K562 (cell line): ENCODE data around the gene CNTN4.

Source experiments
- GABPB1 ChIP-seq: sonication (generic); formaldehyde crosslinking; IDR thresholded peaks from 2 replicates; pipeline ENCODE4 v1.8.0; 2022; ENCODE audit warnings: mild to moderate bottlenecking, missing genetic modification reagents
- NCOR1 ChIP-seq: fragments of 450-650 bp; IDR thresholded peaks from 2 replicates; pipeline ENCODE4 v1.6.1; 2016; ENCODE audit warnings: mild to moderate bottlenecking, moderate library complexity
- SIX5 ChIP-seq, 2 experiments: IDR thresholded peaks; 2 replicates each; pipeline ENCODE4 v1.6.1; 2011; ENCODE audit warnings: low read length in 2 of 2, borderline replicate concordance in 1 of 2, low read depth in 1 of 2, mild to moderate bottlenecking in 1 of 2, moderate library complexity in 1 of 2; ENCODE audit not compliant: insufficient read depth in 1 of 2
- SRF ChIP-seq, 2 experiments: fragments of 250-450, 450-650 bp in 1 of 2; sonication (Bioruptor Pico) in 1 of 2; sonication (generic) in 1 of 2; formaldehyde crosslinking; IDR thresholded peaks; 2 replicates each; pipeline versions ENCODE4 v1.5.0 to v1.5.1; 2020 to 2022; ENCODE audit warnings: mild to moderate bottlenecking in 1 of 2, missing genetic modification reagents in 1 of 2
- ZNF24 ChIP-seq: fragments of 450-650 bp; IDR thresholded peaks from 2 replicates; pipeline ENCODE4 v1.6.1; 2016
- ZNF354B ChIP-seq: fragments of 250-450 bp; sonication (Bioruptor Pico); IDR thresholded peaks from 2 replicates; pipeline ENCODE4 v1.4.0; 2020
- TF ChIP-seq, protein P1 (sequence below): fragments of 450-650 bp; IDR thresholded peaks from 2 replicates; pipeline ENCODE4 v1.6.1; 2018; ENCODE audit warnings: mild to moderate bottlenecking, low read depth; ENCODE audit not compliant: partially characterized antibody
- TF ChIP-seq, protein P2 (sequence below), 3 experiments: IDR thresholded peaks in 2 of 3; conservative IDR thresholded peaks in 1 of 3; 2 replicates each; pipeline ENCODE4 v1.5.1; 2011 to 2012; ENCODE audit warnings: low read length in 3 of 3, mild to moderate bottlenecking in 3 of 3, control low read depth in 2 of 3, improper control_type of control experiment in 1 of 3, inconsistent platforms in 1 of 3, low read depth in 1 of 3, mixed read lengths in 1 of 3, moderate library complexity in 1 of 3; ENCODE audit not compliant: insufficient read depth in 2 of 3
- TF ChIP-seq, protein P3 (sequence below): fragments of 450-650 bp; IDR thresholded peaks from 2 replicates; pipeline ENCODE4 v1.7.0; 2016; ENCODE audit warnings: borderline replicate concordance

DNA sequence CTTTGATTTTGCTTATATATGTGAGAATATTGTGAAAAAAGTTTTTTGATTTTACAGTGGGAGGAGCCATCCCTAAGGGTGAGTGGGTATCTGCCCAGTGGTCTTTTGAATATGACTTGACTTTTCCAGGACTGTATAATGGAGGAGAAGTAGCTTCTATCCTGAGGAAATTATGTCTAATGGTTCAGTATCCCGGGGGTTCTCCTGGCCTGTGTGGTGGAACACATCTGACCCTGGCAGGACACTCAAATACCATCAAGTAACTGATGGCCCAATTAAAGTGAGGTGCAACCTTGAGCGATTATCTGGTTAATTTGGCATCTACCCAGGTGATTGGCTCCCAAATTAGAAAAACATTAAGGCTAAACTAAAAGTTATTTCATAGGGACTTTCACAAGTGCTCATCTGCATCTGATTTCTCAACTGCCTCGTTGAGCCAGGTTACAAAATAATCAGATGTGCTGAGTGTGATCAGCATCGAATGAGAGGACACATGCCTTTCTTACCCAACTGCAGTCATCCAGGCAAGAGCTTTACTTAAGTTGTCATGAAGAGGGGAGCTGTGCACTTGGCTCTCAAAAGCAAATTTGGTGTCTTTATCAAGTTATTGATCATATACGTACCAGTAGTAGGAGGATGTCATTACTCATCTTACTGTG lies 810.2 kb downstream of the CNTN4 start:
- no peak for TF ChIP-seq SRF (CRISPR knock-in tag; IDR thresholded peaks at IDR 0.05)
- TF ChIP-seq, protein P1, sequence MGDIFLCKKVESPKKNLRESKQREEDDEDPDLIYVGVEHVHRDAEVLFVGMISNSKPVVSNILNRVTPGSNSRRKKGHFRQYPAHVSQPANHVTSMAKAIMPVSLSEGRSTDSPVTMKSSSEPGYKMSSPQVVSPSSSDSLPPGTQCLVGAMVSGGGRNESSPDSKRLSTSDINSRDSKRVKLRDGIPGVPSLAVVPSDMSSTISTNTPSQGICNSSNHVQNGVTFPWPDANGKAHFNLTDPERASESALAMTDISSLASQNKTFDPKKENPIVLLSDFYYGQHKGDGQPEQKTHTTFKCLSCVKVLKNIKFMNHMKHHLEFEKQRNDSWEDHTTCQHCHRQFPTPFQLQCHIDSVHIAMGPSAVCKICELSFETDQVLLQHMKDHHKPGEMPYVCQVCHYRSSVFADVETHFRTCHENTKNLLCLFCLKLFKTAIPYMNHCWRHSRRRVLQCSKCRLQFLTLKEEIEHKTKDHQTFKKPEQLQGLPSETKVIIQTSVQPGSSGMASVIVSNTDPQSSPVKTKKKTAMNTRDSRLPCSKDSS: no peak
- TF ChIP-seq, protein P2, sequence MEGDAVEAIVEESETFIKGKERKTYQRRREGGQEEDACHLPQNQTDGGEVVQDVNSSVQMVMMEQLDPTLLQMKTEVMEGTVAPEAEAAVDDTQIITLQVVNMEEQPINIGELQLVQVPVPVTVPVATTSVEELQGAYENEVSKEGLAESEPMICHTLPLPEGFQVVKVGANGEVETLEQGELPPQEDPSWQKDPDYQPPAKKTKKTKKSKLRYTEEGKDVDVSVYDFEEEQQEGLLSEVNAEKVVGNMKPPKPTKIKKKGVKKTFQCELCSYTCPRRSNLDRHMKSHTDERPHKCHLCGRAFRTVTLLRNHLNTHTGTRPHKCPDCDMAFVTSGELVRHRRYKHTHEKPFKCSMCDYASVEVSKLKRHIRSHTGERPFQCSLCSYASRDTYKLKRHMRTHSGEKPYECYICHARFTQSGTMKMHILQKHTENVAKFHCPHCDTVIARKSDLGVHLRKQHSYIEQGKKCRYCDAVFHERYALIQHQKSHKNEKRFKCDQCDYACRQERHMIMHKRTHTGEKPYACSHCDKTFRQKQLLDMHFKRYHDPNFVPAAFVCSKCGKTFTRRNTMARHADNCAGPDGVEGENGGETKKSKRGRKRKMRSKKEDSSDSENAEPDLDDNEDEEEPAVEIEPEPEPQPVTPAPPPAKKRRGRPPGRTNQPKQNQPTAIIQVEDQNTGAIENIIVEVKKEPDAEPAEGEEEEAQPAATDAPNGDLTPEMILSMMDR (IDR thresholded peaks at IDR 0.05 in 2 of 3, conservative IDR thresholded peaks at IDR 0.05 in 1 of 3; ENCODE audit: insufficient read depth in 2 of 3, low read depth in 1 of 3, low read length in 3 of 3): no peak
- TF ChIP-seq ZNF354B: no peak
- no peak for TF ChIP-seq GABPB1
- TF ChIP-seq, protein P3, sequence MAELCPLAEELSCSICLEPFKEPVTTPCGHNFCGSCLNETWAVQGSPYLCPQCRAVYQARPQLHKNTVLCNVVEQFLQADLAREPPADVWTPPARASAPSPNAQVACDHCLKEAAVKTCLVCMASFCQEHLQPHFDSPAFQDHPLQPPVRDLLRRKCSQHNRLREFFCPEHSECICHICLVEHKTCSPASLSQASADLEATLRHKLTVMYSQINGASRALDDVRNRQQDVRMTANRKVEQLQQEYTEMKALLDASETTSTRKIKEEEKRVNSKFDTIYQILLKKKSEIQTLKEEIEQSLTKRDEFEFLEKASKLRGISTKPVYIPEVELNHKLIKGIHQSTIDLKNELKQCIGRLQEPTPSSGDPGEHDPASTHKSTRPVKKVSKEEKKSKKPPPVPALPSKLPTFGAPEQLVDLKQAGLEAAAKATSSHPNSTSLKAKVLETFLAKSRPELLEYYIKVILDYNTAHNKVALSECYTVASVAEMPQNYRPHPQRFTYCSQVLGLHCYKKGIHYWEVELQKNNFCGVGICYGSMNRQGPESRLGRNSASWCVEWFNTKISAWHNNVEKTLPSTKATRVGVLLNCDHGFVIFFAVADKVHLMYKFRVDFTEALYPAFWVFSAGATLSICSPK: no peak
- TF ChIP-seq NCOR1: no peak
- no peak for TF ChIP-seq ZNF24
- no peak for TF ChIP-seq SIX5 (IDR thresholded peaks at IDR 0.05; ENCODE audit: borderline replicate concordance in 1 of 2, insufficient read depth in 1 of 2, low read depth in 1 of 2, low read length in 2 of 2)
